Kidney glomerular epithelial cell (primary cell): ENCODE results near the gene CPB2.

Source experiments
- DNase-seq: peaks from one replicate; lab custom pipeline; 2025; lab: John Stamatoyannopoulos, UW

Gene CPB2

GRCh38 chr13:46126552-46127357 lies 21.9 kb upstream of the CPB2 start:
- DNase-seq, result peak; percentile 74

- no peak for DNase-seq
Observed at GRCh38 chr13:46126056-46126455, 21.2 kb upstream of the CPB2 start.

- no peak for DNase-seq
Observed at GRCh38 chr13:46124967-46125933, 20.4 kb upstream of the CPB2 start.

- DNase-seq, result no peak
Observed at GRCh38 chr13:46124531-46124966, 19.7 kb upstream of the CPB2 start.

GRCh38 chr13:46122304-46122703 lies 17.5 kb upstream of the CPB2 start:
- DNase-seq, result no peak

GRCh38 chr13:46121597-46122163 lies 16.8 kb upstream of the CPB2 start:
- DNase-seq, result no peak

- DNase-seq, result no peak
Observed at GRCh38 chr13:46121033-46121432, 16.2 kb upstream of the CPB2 start.

GRCh38 chr13:46119883-46120614 lies 15.2 kb upstream of the CPB2 start:
- peak; percentile 48 for DNase-seq

GRCh38 chr13:46116653-46117502 lies 12.0 kb upstream of the CPB2 start:
- no peak for DNase-seq

GRCh38 chr13:46114613-46115012 lies 9.8 kb upstream of the CPB2 start:
- no peak for DNase-seq

GRCh38 chr13:46113596-46113995 lies 8.8 kb upstream of the CPB2 start:
- DNase-seq, result no peak

GRCh38 chr13:46111151-46111550 lies 6.3 kb upstream of the CPB2 start:
- DNase-seq, result no peak

GRCh38 chr13:46109451-46109850 lies 4.6 kb upstream of the CPB2 start:
- no peak for DNase-seq

GRCh38 chr13:46106839-46107371 lies 2.1 kb upstream of the CPB2 start:
- no peak for DNase-seq

GRCh38 chr13:46103037-46103436 lies 1.8 kb downstream of the CPB2 start:
- DNase-seq, result no peak

- DNase-seq, result no peak
Observed at GRCh38 chr13:46102255-46102605, 2.6 kb downstream of the CPB2 start.

GRCh38 chr13:46101484-46102254 lies 3.2 kb downstream of the CPB2 start:
- DNase-seq, result no peak

- DNase-seq, result no peak
Observed at GRCh38 chr13:46101002-46101401, 3.8 kb downstream of the CPB2 start.

- DNase-seq, result no peak
Observed at GRCh38 chr13:46100191-46100815, 4.5 kb downstream of the CPB2 start.
